Ishikawa (cell line): ENCODE measurements around the gene PEMT.

Source experiments
- CEBPB ChIP-seq: IDR thresholded peaks from 2 replicates; pipeline ENCODE4 v1.6.1; 2012
- CREB1 ChIP-seq: IDR thresholded peaks from 2 replicates; pipeline ENCODE4 v1.6.1; 2012; ENCODE audit warnings: low read depth
- EP300 ChIP-seq: IDR thresholded peaks from 2 replicates; pipeline ENCODE4 v1.6.1; 2012; ENCODE audit warnings: borderline replicate concordance
- FOXM1 ChIP-seq: IDR thresholded peaks from 2 replicates; pipeline ENCODE4 v1.6.1; 2012; ENCODE audit warnings: low read depth, borderline replicate concordance
- MAX ChIP-seq: IDR thresholded peaks from 2 replicates; pipeline ENCODE4 v1.6.1; 2012
- NFIC ChIP-seq: IDR thresholded peaks from 2 replicates; pipeline ENCODE4 v1.6.1; 2012
- REST ChIP-seq: IDR thresholded peaks from 2 replicates; pipeline ENCODE4 v1.6.1; 2012; ENCODE audit warnings: low read depth, mild to moderate bottlenecking
- TAF1 ChIP-seq: IDR thresholded peaks from 2 replicates; pipeline ENCODE4 v1.6.1; 2012; ENCODE audit warnings: low read depth, mild to moderate bottlenecking
- TEAD4 ChIP-seq: IDR thresholded peaks from 2 replicates; pipeline ENCODE4 v1.6.1; 2012
- USF1 ChIP-seq: IDR thresholded peaks from 2 replicates; pipeline ENCODE4 v1.6.1; 2012
- YY1 ChIP-seq: IDR thresholded peaks from 2 replicates; pipeline ENCODE4 v1.6.1; 2012; ENCODE audit warnings: low read depth
- ZBTB7A ChIP-seq: IDR thresholded peaks from 2 replicates; pipeline ENCODE4 v1.6.1; 2012; ENCODE audit warnings: low read depth

- no peak for TF ChIP-seq EP300
- no peak for TF ChIP-seq CREB1
- TF ChIP-seq NFIC: no peak
- no peak for TF ChIP-seq FOXM1
- no peak for TF ChIP-seq MAX
- no peak for TF ChIP-seq YY1
- no peak for TF ChIP-seq CEBPB
- TF ChIP-seq TAF1: no peak
- TF ChIP-seq REST: no peak
- TF ChIP-seq ZBTB7A: no peak
- no peak for TF ChIP-seq USF1
- TF ChIP-seq TEAD4: no peak
Measured at GRCh38 chr17:17573912-17574311, 17.6 kb downstream of the PEMT start.
